ENCODE data around the gene ACP2. TPM values are rescaled to one million over a fixed set of nuclear protein-coding genes. Genes with fewer than 3 reads are reported as not detected.

Gene ACP2
- total and polyA plus RNA-seq, 9 of the 15 experiments (the other 6 are each of a cell fraction or from before 2014, with no cell fraction given), result 1.9 to 20.0 (median 11.6) TPM

DNA sequence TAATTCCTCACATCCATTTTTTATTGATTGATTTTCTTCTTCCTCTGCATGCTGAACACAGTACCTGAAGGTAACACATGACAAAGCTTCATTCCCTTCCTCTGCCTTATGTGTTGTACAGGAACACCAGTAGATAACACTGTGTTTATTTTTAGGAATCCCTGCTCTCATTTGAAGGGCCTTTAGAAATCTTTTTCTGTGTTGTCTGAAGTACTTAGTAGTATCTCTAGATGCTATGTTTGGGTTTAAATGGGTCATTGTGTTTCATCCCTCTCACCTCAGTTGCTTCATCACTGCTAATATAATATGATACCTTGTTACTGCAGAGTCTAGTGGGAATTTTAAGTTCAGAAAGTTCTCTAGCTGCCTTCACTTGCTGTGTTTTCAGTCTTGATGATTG lies 31.5 kb upstream of the ACP2 start:
- H3K9me1 ChIP-seq (ENCODE audit: control insufficient read depth, insufficient read depth, low read length), result peaks cover 4% of the 10 kb centered on the region
- no peak overlapping the region for H3K4me3 ChIP-seq
- no peaks in the 10 kb centered on the region for H3K9me3 ChIP-seq (replicated peaks; ENCODE audit: control insufficient read depth, insufficient read depth, low read depth, low read length)
- no peak overlapping the region for H3K27ac ChIP-seq (ENCODE audit: extremely low read depth, low read depth, low read length)
- ATAC-seq (no peak), DNase-seq (ENCODE audit: extremely low read depth in 1 of 4, low spot score in 3 of 4) (no peak), FAIRE-seq (no peak)
- CTCF ChIA-PET (ENCODE audit: low intra/inter-chr PET ratio), result no interaction called here
- no TSS peak for BruUV-seq (replicated peaks)
- H3K79me2 ChIP-seq (ENCODE audit: control insufficient read depth, insufficient read depth, low read length), result peaks cover 7% of the 10 kb centered on the region
- in situ Hi-C loops (cut with MboI), result no loop called here
- no peak overlapping the region for H3K9ac ChIP-seq (ENCODE audit: insufficient read depth in 1 of 2, low read depth in 2 of 2, low read length in 2 of 2)
- TF ChIP-seq ATF1 (CRISPR knock-in tag; IDR thresholded peaks at IDR 0.05), result no peak
- no peak for TF ChIP-seq ATF1 (tag; IDR thresholded peaks at IDR 0.05)
- no peak for TF ChIP-seq NR2F6 (CRISPR knock-in tag; IDR thresholded peaks at IDR 0.05)
- TF ChIP-seq CEBPZ (IDR thresholded peaks at IDR 0.05; ENCODE audit: borderline replicate concordance, low read depth, low read length), result no peak
- TF ChIP-seq NCOA1 (IDR thresholded peaks at IDR 0.05; ENCODE audit: low read depth), result no peak
- H3K4me1 ChIP-seq (replicated peaks in 1 of 2; ENCODE audit: control insufficient read depth in 2 of 2, insufficient read depth in 2 of 2, low read length in 2 of 2), result peaks cover 7 to 21% of the 10 kb centered on the region in 2 experiments
- peaks cover 90% of the 10 kb centered on the region for H3K36me3 ChIP-seq (ENCODE audit: control insufficient read depth, insufficient read depth, low read length)
- POLR2A ChIA-PET, result interaction anchor here (0.6 to 1.9 kb wide), 2 partner anchors 11 to 107 kb away, joined by 3 to 5 read pairs; no protein-coding TSS in a partner anchor
- intact Hi-C loops (cut with micrococcal nuclease), result no loop called here
- no peak overlapping the region for H3K4me2 ChIP-seq (ENCODE audit: insufficient read depth, low read length)
- no peaks in the 10 kb centered on the region for H3K27me3 ChIP-seq (ENCODE audit: control insufficient read depth in 2 of 2, insufficient read depth in 2 of 2, low read length in 2 of 2)
- no peak overlapping the region for H2AFZ ChIP-seq (ENCODE audit: low read depth, low read length)
- 0 out of 2 replicates have a peak, but pooled peaks cover 3% of the 10 kb centered on the region for H4K20me1 ChIP-seq (replicated peaks; ENCODE audit: control insufficient read depth, insufficient read depth, low read length)

Measured in K562 (cell line).